ENCODE measurements around the gene FHIT.

Gene FHIT

DNA sequence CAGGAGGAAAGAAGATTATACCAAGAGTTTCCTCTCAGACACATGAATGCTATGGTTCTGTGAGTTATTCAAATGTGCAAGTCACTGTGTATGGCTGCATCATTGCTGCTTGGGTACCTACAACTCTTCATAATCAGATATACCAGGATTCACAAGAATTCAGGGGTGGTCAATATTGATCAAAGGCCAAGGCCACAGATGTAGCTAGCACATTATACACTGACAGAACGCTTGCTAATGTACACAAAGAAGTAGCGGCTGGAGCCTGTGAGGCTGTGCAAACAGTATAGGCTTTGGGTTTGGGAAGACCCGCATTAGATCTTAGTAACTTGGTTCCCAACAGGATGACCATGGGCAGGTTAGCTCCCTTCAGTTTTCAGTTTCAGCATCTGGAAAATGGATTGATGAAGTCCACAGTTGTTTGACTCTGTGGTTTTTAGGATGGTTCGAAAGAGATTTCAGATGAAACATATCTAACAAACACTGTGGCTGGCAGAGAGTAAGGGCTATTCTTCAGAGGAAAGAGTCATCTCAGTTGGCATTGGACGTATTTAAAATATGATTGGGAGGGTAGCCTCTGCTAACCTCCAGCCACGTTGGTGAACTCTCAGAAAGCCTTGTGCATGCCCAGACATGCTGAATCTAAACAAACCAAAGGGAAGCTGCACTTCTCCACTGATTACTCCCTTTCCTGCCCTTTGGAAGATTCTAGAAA is 1452.7 kb downstream of the FHIT start:
- DNase-seq: no peak

DNA sequence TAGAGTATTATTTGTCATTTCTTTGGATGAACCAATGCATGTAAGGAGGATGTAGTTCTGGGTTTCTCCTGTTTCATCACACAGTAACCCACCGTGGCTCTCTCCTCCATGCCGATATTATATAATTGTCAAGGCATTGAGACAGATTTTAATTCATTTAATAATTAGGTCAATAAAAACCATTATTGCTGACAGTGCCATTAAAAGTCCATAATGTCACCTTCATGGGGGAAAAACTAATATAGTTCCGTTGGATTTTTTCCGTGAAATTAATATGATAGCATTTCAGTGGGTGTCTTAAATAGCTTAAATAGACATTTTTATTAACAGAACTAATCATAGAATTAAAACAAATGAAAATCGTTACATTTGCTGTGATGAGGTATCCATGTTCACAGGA is 1453.7 kb downstream of the FHIT start:
- DNase-seq: no peak

DNA sequence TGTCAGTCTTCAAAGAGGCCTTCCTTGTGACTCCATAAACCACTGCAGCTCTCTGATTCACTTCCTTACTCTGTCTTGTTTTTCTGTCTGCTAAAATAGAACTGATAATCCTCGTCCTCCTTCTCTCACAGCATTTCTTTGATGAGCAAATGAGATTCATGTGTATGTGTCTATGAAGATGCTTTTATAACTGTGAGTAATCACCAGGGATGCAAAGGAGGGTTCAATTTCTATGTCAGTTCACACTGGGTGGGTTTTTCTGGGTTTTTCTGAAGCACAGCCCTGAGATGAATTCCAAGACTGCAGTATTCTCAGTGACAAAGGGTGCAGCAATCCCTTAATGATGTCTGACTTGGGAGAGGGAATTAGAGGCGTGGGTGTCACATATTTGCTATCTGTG is 1454.8 kb downstream of the FHIT start:
- DNase-seq: no peak

DNA sequence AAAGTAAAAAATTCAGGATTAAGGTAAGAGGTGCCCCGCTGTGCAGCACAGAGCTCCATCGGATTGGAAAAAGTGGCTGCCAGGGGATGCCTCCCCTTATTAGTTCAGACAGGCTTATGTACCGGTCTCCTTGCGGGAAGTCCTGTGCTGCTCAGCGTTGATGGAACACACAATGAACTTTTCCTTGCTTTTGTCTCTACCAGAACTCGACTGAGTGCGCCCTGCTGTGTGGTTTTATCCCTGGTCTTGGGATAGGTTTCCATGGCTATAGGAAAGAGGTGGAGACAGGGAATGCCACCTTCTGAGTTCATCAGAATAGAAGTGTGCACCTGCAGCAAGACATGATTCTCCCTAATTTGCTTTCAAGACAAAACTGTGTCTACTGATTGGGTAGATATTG is 1455.5 kb downstream of the FHIT start:
- no peak for DNase-seq

DNA sequence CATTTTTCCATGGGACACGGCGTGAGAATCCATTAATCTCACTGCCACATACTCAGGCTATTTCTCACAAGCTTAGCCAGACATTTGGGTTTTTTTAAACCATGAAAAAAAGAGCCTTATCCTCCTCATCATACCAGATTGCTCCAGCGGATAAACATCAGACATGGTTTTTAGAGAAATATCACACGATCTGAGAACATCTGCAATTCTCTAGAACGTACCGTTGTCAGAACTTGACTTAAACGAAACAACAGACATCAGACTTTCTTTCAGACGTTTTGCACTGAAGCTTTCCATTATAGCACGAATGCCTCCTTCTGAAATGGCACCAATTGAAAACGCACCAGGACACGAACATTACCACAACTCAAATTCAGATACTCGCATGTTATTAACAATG is 1457.3 kb downstream of the FHIT start:
- no peak for DNase-seq

DNA sequence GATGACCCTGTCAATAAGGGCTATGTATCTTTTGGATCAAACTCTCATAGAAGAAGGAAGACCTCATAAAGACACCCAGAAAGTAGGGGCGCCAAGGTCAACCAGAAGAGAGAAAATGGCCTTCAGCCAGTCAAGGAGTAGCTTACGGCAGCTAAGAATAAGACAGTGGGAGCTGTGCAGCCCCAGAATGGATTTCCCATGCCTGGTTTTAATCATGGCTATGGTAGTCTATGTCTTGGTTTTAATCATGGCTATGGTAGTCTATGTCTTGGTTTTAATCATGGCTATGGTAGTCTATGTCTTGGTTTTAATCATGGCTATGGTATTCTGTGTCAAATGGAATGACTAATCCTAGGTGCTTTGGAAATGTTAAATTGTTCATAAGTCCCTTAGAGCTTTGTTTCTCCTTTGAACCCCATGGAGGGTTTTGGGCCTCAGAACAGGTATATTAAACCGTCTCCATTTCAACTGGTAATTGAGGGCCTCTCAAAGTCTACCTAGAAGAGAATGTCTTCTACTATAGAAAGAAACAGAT is 1459.4 kb downstream of the FHIT start:
- no peak for DNase-seq

DNA sequence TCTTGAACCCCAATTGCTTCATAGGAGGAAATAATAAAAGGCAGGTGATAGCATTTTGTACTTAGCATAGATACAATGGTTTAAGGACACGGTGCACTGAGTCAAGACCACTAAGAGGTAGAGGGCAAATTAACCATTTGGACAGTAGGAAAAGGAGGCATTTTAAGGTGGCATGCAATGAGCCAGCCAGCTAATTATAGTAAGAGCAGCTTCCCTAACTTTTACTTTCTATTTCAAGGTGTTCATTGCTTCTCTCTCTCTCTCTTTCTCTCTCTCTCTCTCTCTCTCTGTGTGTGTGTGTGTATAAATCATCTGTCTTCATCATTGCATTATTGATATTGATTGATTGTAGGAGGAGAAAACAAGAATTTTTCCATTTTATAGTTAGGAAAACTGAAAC is 1461.0 kb downstream of the FHIT start:
- no peak for DNase-seq

DNA sequence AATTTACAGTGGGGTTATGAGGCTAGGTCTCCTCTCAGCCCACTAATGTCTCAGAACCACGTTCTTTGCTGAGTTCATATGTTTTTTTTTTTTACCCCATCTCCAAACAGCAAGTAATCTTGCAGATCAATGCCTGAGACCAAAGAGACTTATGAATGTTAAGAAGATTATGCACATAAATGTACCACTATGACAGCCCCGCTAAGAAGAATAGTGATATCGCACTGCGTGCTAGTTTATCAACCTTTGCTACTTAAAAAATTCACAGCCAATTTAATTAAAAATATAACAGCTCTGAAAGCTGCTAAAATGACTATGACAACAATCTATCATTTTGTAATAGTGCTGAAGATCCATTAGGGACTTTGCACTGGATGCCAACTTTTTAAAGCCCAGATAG is 1462.5 kb downstream of the FHIT start:
- DNase-seq: no peak

DNA sequence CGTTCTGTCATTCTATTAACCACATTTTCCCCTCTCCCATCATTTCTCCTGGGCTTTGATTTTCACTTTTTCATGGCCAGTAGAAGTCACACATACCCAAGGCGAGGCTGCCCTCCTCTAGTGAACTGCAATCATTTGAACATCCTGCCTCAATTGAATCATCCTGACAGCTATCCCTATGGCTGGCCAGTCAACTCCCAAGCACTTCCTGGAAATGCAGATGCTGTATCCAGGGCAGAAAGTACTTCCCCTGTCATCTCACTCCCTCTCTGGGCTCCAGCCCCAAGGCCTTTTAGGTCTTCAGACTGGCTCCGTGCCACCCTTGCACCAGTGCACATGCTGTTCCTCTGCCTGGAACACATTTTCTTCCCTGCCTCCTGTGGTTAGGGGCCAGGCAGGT is 1463.1 kb downstream of the FHIT start:
- DNase-seq: no peak

DNA sequence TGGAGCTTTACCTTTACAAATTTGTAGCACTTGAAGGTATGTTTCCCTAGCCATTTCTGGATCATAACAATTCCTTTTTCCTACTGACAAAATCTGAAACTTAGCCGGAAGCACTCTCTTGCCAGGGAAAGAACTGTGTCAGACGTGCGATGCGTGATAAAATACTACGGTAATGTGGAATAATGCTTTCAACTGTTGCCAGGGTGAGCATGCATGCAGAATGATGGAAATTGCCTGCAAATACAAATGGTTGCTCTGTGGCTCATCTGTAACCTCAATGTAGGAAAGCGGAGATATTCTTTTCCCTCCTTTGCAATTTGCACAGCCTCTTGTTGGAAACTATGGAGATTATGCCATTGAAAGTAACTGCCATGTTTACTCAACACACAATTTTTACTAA is 1464.9 kb downstream of the FHIT start:
- no peak for DNase-seq

DNA sequence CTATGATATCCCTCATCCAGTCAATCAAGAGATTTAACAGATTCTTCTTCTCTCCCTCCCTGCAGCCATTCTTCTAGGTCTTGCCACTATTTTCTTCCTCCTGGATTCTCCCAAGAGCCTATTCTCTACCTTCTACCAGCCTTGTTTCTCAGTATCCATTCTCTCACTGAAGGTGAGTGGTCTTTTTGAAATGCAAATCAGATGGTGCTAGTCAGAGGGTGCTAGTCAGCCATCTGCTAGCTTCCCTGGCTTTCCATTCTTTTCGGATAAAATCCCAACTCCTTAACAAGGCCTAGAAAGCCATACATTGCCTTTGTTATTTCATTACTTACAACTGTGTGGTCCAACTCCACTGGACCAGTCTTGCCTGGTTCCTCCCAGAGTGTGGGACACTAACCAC is 1467.1 kb downstream of the FHIT start:
- no peak for DNase-seq

DNA sequence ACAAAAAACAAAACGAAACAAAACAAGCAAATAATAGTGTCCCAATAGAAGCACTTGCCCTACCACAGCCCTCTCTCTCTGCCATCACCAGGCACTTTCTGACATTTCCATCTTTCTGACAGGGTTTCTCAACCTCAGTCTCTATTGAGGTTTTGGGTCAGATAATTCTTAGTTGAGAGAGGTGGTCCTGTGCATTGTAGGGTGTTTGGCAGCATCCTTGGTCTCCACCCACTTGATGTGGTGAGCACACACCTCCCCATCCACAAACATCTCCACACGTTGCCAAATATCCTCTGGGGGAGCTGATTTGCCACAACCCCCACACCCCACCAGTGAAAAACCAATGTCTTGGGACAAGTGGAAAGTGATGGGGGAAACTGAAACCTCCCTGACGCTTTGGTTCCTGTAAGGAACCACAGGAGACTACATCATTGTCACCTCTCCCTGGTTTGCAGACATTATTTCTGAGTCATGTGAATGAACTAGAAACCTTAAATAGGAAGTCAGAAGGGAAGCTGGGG is 1467.7 kb downstream of the FHIT start:
- peak; percentile 28 for DNase-seq

DNA sequence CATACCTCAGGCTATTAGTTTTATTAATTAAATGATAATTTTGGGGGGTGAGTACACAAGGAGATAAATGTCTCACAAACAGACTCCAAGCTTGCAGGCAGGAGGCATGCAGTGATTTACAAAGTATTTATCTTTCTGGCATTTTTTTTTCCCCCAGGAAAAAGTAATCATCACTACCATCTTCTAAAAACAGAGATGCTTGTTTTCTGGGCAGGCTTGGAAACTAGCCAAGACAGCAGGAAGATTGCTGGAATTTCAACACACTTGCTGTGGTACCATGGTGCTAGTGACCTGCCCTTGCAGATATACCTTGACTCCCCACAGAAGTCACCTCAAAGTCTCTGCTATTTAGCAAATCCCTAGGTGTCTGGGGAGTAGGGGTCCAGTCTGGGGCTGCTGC is 1468.6 kb downstream of the FHIT start:
- no peak for DNase-seq

DNA sequence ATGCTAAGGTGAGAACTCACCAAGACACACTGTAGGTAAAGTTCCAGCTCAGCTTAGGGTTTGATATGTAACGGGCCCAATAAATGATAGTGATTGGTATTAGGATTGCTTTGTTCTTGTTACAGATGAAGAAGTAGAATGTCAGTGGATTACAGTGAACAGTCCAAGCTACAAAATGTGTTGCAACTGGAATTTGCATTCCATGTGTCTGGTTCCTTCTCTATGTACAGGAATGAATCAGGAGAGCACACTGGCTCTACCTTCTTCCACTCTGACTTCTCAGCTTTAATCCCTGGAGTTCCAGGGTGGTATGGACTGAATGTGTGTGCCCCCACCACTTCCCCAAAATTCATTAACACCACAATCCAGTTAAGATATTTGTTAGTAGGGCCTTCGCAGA is 1471.0 kb downstream of the FHIT start:
- DNase-seq: no peak

DNA sequence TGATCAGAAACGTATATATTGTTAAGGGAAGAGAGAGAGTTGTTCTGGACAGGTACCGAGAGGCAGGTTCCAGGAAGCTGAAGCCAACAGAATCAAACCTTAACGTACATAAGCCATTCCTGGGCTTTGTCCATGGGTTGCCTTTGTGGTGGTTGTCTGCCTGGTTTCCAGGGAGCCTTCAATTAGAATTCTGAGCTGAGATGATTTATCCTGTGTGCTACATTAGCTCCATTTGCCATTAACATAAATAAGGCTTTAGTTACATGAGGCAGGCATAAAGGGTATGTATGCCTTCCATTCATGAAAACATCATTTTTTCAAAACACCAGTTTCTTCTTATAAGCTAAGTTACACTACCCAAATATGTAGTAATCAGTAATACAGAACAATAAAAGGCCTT is 1472.0 kb downstream of the FHIT start:
- no peak for DNase-seq

DNA sequence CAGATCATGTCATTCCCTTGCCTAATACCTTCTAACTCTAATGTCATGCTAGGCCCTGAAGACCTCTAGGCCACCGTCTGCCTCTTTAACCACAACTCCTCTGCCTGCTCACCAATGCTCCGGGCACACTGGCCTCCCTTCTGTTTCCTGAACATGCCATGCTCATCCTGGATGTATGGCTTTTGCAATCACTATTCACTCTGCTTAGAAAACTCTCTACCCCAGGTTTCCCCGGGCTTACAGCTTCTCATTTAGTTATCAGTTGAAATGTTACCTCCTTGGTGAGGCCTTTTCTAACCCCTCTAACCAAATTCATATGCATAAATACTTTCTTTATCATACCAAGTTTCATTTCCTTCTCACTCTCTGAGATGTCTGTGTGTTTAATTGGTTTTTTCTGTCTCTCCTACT is 1473.6 kb downstream of the FHIT start:
- DNase-seq: no peak

DNA sequence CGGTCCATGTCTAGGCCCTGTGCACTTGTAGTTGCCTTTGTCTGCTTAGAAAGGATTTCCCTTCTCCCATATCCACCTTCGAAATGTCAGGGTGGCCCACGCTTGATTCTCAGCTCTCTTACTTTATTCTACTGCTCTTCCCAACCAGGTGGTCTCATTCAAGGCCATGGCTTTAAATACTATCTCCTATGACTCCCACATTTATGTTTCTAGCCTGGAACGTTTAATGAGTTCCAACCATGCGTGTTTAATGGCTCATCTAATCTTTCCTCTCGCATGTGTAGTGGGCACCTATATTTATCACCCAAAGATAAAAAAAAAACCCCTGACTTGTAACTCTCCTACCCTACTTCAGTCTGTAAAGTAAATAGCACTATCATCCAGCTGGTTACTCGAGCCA is 1474.2 kb downstream of the FHIT start:
- DNase-seq: no peak

DNA sequence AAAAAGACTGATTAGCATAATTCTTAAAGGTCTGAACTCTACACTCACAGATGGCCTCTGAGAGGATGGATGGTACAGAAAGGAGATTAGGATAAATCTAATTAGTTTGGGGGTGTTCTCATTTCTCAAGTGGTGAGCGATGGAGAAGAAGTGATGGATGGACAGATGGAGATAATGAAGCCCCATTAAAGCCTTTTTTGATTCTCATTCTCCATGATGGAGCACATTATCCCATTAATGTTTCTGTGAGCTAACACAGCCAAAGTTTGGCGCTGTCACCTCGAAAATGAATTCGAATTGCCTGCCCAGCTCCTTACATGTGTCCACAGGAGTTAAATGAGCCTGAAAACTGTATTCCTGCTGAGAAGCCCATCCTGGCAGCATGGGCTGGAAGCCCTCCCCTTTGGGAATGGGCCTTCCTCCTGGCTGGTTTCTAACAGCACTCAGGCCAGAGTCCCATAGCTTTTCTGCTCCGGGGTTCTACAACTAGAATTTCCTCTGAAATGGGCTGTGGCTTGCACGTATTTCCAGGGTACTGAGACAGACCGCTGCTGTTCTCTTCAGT is 1475.4 kb downstream of the FHIT start:
- no peak for DNase-seq

DNA sequence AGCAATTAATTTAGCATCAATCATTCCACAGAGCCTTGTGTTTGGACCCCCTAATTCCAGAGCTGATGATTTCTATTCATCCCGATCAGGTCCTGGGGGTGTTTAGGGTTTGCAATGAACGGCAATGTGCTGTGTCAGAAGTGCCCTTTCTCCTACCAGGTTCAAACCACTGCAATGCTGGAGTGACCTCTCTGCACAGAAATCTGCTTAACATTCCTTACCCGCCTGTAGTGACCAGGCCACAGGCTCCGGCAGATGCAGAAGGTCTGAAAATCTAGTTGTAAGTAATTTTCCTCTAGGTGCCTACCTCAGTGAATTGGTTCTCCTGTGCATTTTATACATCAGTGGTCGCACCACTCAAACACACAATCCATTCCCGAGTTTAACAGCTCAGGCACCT is 1476.1 kb downstream of the FHIT start:
- no peak for DNase-seq

DNA sequence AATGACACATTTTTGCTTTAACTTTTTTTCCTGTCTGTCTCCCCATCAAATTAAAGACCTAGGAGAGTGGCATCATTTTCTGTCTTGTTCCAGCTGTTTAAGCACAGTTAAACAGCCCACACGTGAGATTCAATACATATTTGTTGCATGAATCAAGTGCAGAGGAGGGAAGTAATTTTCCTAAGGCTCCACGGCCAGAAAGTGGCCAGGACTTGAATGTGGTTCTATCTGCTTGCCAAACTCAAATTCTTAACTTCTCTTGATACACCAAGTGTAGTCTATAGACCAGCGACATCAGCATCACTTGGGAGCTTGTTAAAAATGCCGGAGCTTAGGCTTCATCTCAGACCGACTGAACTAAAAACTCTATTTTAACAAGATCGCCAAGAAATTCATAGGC is 1476.6 kb downstream of the FHIT start:
- DNase-seq: no peak

DNA sequence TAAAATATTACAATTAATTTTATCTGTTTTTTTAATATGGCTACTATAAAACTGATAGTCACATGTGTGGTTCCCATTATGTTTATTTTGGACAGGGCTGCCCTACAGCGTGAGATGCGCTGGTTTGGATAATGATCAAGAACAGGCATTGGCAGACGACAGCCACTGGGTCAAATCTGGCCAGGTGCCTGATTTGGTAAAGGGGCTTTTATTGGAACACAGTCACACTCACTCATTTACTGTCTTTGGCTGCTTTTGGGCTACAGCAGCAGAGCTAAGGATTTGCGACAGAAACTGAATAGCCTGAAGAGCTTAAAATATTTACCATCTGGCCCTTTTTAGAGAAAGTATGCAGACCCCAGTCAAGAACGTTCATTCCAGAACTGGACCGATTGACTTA is 1477.3 kb downstream of the FHIT start:
- no peak for DNase-seq

DNA sequence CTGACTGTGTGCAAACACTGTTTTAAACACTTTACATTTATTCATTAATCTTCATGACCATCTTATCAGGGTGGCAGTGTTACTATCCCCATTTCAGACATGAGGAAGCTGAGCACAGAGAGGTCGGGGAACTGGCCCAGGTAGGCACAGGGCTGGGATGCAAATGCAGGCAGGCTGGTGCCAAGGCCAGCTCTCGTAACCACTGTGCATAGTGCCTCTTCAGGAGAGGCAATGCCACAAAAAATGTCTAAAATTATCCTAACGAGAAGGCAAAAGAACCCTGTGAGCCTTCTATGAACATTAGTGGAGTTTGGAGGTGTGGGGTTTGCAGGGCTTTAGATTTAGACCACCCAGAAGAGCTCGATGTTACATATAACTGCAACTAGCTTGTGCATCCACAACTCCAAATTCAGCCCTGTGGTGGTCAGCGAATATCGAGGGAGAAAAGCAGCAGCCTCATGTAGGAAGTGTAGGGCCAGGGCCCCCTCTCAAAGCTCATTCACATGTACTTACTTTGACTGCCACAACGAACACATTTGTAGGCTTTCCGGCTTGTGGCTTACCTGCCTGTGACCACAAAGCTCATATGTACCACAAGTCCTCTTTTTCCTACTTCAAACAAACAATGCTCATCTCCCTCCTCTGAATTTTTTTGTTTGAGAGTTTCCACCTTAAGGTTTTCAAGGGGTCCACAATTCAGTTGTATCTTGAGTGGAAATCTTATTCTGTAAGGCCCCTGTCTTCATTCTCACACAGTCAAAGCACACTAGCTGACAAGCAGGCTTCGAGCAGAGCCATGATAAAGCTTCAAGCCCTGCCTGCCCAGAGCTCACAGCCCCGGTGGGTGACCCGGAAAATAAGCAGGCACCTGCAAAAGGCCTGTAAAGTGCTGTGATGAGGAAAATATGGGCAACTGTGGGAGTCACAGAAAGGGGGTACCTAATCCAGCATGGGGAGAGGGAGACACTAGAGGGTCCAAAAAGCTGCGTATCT is 1478.5 kb downstream of the FHIT start:
- DNase-seq: peak; percentile 56

DNA sequence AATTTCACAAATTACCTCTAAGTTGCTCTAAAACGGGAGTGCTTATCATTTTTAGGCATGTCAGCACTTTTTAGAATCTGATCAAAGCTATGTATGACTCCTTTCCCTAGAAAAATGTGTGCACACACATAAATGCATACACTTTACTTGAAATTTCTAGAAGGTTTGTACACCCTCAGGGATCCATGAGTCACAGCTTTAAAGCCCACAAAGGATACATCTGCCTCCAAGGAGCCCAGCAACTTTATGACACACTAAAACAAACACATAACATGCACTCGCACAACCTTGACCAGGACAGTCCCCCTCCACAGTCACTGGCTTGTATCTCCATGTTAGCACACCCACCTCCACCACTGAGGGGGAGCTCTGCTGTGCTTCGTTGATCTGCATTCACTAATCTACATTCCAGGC is 1479.5 kb downstream of the FHIT start:
- no peak for DNase-seq

All from activated gamma-delta T cell treated with Interleukin-2 at 50 U/mL for 16 hours (primary cell).